ENCODE data around the gene CRYBG3.

CRYBG3 gene

DNA sequence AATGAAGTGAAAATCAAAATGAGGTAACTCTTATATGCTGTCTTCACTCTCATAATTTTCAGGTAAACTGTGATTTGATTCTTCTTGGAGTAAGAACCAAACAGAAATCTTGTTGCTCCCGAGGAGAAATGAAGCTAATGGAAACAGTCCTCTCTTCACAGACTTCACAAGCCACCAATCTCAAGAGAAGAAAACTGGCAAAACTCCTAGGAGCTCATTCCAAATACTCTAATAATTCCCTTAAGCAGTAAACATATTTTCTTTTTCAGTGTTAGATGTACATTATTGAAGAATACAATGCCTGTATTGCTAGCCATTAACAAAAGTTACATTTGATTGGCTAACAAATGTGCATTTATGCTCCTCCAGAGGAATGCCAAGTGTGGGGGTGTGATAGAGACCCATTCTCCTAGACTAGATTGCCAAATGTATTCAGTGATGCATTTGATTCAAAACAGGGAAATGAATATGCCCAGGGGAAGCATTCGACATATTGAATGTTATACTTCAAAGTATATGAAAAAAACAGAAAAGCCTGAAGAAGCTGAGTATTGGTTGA is 162.2 kb downstream of the CRYBG3 start:
- Histone ChIP-seq H3K36me3 (ENCODE audit: insufficient read depth, low read length) (no peaks in the 10 kb centered on the region), H3K4me3 (no peak overlapping the region), H3K27ac (no peak overlapping the region), H3K9me3 (ENCODE audit: low read depth, low read length) (no peaks in the 10 kb centered on the region), H3K9ac (ENCODE audit: insufficient read length) (no peak overlapping the region)
- no peak for TF ChIP-seq EZH2 (IDR thresholded peaks at IDR 0.05)
- TF ChIP-seq POLR2AphosphoS5 (IDR thresholded peaks at IDR 0.05; ENCODE audit: borderline replicate concordance, low read depth, low read length), result no peak
- no peak for TF ChIP-seq FOXP2 (optimal IDR thresholded peaks at IDR 0.05; ENCODE audit: control extremely low read depth, extremely low read length, insufficient read depth)
- no peak for DNase-seq (ENCODE audit: low read depth, low spot score)

DNA sequence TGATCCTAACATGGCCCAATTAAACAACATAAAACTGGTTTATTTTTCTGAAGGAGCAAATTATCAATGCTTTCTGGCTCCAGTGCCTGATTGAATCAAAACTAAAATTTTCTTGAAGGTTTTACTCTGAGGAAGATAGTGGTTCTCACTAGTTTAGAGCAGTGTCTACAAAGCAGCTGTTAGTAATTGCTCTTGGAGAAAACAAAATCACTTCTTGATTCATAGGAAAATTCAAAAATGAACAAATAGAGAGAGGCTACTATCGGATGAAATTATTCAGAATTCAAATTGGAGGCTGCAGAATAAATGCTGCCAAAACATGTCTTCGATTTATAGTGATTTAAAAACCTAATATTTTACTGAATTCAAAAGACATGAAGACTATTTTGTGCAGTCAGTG is 165.5 kb downstream of the CRYBG3 start:
- TF ChIP-seq FOXP2 (optimal IDR thresholded peaks at IDR 0.05; ENCODE audit: control extremely low read depth, extremely low read length, insufficient read depth), result no peak
- TF ChIP-seq EZH2 (IDR thresholded peaks at IDR 0.05), result no peak
- TF ChIP-seq POLR2AphosphoS5 (IDR thresholded peaks at IDR 0.05; ENCODE audit: borderline replicate concordance, low read depth, low read length), result no peak
- Histone ChIP-seq H3K36me3 (ENCODE audit: insufficient read depth, low read length) (no peaks in the 10 kb centered on the region), H3K4me3 (no peak overlapping the region), H3K9ac (ENCODE audit: insufficient read length) (no peak overlapping the region), H3K9me3 (ENCODE audit: low read depth, low read length) (no peaks in the 10 kb centered on the region), H3K27ac (no peak overlapping the region)
- no peak for DNase-seq (ENCODE audit: low read depth, low spot score)

DNA sequence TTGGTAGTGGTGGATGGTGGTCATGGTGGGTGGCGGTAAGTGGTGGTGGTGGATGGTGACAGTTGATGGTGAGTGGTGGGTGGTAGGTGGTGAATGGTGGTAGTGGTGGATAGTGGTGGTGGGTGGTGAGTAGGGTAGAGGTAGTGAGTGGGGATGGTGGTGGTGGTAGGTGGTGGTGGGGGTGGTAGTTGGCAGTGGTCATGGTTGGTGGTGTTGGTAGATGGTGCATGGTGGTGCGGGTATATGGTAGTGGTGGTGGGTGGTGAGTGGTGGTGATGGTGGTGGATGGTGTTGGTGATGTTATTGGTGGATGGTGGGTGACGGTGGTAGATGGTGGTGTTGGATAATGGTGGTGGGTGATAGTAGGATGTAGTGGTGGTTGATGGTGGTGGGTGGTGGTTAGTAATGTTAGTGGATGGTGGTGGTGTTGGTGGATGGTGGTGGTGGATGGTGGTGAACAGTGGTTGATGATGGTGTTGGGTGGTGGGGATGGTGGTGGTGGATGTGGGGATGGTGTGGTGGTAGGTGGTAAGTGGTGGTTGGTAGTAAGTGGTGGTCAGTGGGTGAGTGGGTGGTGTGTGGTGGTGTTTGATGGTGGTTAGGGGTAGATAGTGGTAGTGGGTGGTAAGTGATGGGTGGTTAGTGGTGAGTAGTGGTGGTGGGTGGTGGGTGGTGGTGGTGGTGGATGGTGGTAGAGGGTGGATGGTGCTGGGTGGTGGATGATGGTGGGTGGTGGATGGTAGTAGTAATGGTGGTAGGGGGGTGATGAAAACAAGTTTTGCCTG is 167.2 kb downstream of the CRYBG3 start:
- Histone ChIP-seq H3K9me3 (ENCODE audit: low read depth, low read length) (no peaks in the 10 kb centered on the region), H3K4me3 (no peak overlapping the region), H3K27ac (no peak overlapping the region), H3K9ac (ENCODE audit: insufficient read length) (no peak overlapping the region), H3K36me3 (ENCODE audit: insufficient read depth, low read length) (no peaks in the 10 kb centered on the region)
- TF ChIP-seq FOXP2 (optimal IDR thresholded peaks at IDR 0.05; ENCODE audit: control extremely low read depth, extremely low read length, insufficient read depth), result no peak
- TF ChIP-seq POLR2AphosphoS5 (IDR thresholded peaks at IDR 0.05; ENCODE audit: borderline replicate concordance, low read depth, low read length), result no peak
- TF ChIP-seq EZH2 (IDR thresholded peaks at IDR 0.05), result no peak
- DNase-seq (ENCODE audit: low read depth, low spot score), result no peak

DNA sequence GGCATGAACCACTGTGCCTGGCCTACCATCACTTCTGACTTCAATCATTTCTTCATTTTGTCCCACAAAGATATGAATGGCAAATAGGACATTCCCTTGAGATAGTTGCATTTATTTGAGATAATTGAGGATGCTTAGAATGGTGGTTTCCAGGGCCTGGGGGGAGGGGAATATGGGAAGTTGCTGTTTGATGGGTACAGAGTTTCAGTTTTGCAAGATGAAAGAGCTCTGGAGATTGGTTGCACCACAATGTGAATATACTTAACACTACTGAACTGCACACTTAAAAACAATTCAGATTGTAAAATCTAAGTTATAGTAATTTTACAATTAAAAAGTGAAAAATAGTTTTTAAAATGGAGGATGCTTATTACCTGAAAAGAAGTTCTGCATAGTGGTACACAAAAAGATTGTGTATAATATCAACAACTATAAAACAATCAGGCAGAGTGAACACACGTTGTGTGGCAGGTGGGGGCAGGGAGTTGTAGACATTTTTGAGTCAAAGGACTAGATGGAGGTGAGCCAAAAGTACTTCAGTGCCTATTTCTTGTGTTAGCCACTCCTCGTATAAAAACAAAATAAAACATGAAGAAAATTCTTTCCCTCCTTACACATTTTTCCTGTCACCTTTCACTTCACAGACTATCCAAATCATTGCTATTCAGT is 168.9 kb downstream of the CRYBG3 start:
- no peak overlapping the region for H3K9ac ChIP-seq (ENCODE audit: insufficient read length)
- no peaks in the 10 kb centered on the region for H3K36me3 ChIP-seq (ENCODE audit: insufficient read depth, low read length)
- H3K27ac ChIP-seq, result no peak overlapping the region
- no peak overlapping the region for H3K4me3 ChIP-seq
- TF ChIP-seq FOXP2 (optimal IDR thresholded peaks at IDR 0.05; ENCODE audit: control extremely low read depth, extremely low read length, insufficient read depth), result no peak
- no peak for TF ChIP-seq EZH2 (IDR thresholded peaks at IDR 0.05)
- no peak for TF ChIP-seq POLR2AphosphoS5 (IDR thresholded peaks at IDR 0.05; ENCODE audit: borderline replicate concordance, low read depth, low read length)
- no peaks in the 10 kb centered on the region for H3K9me3 ChIP-seq (ENCODE audit: low read depth, low read length)
- DNase-seq (ENCODE audit: low read depth, low spot score), result no peak

DNA sequence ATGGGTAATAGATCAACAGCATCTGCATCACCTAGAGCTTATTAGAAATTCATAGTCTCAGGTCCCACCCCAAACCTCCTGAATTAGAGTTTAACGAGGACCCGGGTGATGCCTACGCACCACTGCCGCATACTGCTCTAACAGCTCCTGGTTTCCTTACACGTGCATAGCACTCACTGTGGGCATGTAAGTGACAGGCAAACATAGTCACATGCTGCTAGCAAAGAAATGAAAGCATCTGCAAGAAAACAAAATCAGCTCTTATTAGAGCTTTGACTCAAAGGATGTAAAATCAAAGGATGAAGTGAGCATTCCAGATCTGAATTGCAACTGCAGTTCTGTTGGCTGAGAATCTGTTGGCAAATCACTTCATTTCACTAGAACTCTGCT is 169.5 kb downstream of the CRYBG3 start:
- no peak for DNase-seq (ENCODE audit: low read depth, low spot score)
- Histone ChIP-seq H3K27ac (no peak overlapping the region), H3K9ac (ENCODE audit: insufficient read length) (no peak overlapping the region), H3K4me3 (no peak overlapping the region), H3K36me3 (ENCODE audit: insufficient read depth, low read length) (no peaks in the 10 kb centered on the region), H3K9me3 (ENCODE audit: low read depth, low read length) (no peaks in the 10 kb centered on the region)
- no peak for TF ChIP-seq FOXP2 (optimal IDR thresholded peaks at IDR 0.05; ENCODE audit: control extremely low read depth, extremely low read length, insufficient read depth)
- no peak for TF ChIP-seq EZH2 (IDR thresholded peaks at IDR 0.05)
- TF ChIP-seq POLR2AphosphoS5 (IDR thresholded peaks at IDR 0.05; ENCODE audit: borderline replicate concordance, low read depth, low read length), result no peak

DNA sequence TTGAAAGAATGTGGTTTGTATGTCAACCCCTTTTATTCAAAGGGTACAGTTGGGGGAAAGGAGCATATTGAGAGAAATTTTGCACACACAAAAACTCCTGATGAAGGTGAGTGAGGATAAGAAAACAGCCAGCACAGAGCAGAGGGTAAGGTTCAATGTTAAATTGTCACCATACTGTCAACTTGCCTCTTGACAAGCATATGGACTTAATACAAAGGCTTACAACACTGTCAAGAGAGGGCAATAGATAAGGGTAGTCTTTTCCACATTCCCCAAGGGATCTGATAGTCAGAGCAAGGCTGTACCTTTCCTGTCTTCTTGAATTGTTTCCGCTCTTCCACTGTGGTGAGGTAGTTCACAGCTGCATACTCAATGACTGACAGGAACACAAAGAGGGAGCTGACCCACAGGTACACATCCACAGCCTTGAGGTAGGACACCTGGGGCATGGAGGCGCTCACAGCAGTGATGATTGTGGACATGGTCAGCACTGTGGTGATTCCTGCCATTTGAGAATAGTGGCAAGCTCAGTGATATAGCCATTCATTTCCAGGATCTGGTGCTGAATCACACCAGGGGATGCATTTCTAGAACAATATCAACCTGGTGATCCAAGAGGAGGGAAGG is 170.8 kb downstream of the CRYBG3 start:
- H3K36me3 ChIP-seq (ENCODE audit: insufficient read depth, low read length), result no peaks in the 10 kb centered on the region
- DNase-seq (ENCODE audit: low read depth, low spot score), result no peak
- H3K9me3 ChIP-seq (ENCODE audit: low read depth, low read length), result no peaks in the 10 kb centered on the region
- H3K27ac ChIP-seq, result no peak overlapping the region
- H3K4me3 ChIP-seq, result no peak overlapping the region
- H3K9ac ChIP-seq (ENCODE audit: insufficient read length), result no peak overlapping the region
- TF ChIP-seq EZH2 (IDR thresholded peaks at IDR 0.05), result no peak
- TF ChIP-seq FOXP2 (optimal IDR thresholded peaks at IDR 0.05; ENCODE audit: control extremely low read depth, extremely low read length, insufficient read depth), result no peak
- no peak for TF ChIP-seq POLR2AphosphoS5 (IDR thresholded peaks at IDR 0.05; ENCODE audit: borderline replicate concordance, low read depth, low read length)

DNA sequence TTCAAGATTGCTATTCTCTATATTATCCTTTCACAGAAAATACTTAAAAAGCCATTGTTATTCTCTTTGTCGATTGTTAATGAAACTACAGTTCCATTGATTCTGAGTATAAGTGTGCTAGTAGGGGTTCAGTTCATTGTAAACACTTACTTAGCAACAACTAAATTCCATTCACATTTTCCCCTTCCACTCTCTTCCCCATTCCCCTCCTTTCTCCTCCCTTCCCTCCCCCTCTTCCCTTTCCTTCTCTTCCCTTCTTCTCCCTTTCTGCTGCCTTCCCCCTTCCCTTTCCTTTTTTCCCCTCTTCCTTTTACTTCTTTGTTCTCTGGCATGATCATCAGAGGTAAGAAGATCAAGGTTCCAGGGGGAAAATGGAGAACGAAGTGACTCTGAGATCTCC is 171.7 kb downstream of the CRYBG3 start:
- TF ChIP-seq EZH2 (IDR thresholded peaks at IDR 0.05), result no peak
- no peak for TF ChIP-seq FOXP2 (optimal IDR thresholded peaks at IDR 0.05; ENCODE audit: control extremely low read depth, extremely low read length, insufficient read depth)
- TF ChIP-seq POLR2AphosphoS5 (IDR thresholded peaks at IDR 0.05; ENCODE audit: borderline replicate concordance, low read depth, low read length), result no peak
- no peaks in the 10 kb centered on the region for H3K9me3 ChIP-seq (ENCODE audit: low read depth, low read length)

DNA sequence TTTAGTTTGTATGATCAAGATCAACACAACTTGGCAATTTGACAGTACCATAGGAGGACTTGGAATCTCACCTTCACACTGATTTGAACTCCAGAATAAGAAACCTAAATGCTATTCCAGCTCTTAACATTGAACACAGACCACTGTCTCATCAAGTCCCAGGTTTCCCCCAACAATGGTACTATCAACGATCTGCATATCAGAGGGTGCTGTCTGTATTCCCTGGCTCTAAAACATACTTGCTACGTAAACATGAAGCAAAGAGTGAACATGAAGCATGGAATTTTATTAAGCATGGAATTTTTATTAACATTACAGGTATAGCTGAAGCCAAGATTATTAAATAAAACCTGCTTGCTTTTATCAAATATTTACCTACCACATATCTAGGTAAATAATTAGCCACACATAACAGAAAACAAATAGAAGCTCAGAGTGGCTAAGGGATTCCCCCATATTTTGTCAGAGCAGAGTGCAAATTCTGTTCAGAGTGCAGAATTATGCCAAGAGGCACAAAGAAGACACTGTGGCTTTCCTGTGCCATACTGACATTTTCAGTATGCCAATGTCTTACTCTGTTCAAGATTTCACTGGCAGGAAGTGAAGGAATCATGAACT is 172.6 kb downstream of the CRYBG3 start:
- no peak for DNase-seq (ENCODE audit: low read depth, low spot score)
- TF ChIP-seq POLR2AphosphoS5 (IDR thresholded peaks at IDR 0.05; ENCODE audit: borderline replicate concordance, low read depth, low read length) (no peak), EZH2 (IDR thresholded peaks at IDR 0.05) (no peak), FOXP2 (optimal IDR thresholded peaks at IDR 0.05; ENCODE audit: control extremely low read depth, extremely low read length, insufficient read depth) (no peak)
- Histone ChIP-seq H3K9me3 (ENCODE audit: low read depth, low read length) (no peaks in the 10 kb centered on the region), H3K36me3 (ENCODE audit: insufficient read depth, low read length) (no peaks in the 10 kb centered on the region), H3K27ac (no peak overlapping the region), H3K9ac (ENCODE audit: insufficient read length) (no peak overlapping the region), H3K4me3 (no peak overlapping the region)

More for the DNA sequence above, 171.7 kb downstream of the CRYBG3 start:
- no peaks in the 10 kb centered on the region for H3K36me3 ChIP-seq (ENCODE audit: insufficient read depth, low read length)
- no peak for DNase-seq (ENCODE audit: low read depth, low spot score)
- H3K9ac ChIP-seq (ENCODE audit: insufficient read length), result no peak overlapping the region
- no peak overlapping the region for H3K4me3 ChIP-seq
- H3K27ac ChIP-seq, result no peak overlapping the region
